Measurements from ENCODE around the gene MYH9.

The MYH9 gene

DNA sequence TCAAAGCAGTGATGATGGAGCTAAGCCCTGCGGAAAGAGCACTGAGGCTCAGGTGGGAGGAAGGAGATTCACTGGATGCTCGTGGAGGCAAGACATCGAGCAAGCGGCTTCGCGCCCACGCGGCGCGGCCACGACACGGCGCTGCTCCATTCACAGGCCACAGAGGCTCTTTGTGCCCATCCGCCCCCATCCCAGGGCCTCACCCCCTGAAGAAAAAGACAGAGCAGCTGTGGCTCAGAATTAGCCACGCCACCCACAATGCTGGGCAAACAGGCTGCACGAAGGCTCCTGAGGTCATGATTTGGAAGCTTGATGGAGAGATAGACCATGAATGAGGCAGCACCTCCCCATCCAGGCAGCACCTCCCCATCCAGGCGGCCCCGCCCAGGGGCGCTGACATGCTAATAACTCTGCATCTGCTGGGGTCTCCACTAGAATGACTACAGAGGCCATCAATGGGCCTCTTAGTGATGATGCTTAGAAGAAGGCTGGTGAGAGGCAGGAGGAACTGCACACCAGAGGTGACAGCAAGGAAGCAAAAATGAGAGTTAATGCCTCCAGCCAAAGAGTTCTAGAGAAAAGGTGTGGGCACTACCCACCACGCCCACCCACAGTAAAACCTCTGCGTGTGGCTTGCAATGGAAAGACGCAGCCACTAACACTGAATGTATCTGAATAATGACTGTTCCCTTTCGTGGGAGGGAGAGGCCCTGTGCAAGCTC is 43.5 kb downstream of the MYH9 start:
- Histone ChIP-seq H3K9me3 (replicated peaks; ENCODE audit: insufficient read depth, low read length) (no peaks in the 10 kb centered on the region), H3K4me1 (ENCODE audit: low read length) (0 out of 2 replicates have a peak, but pooled peaks cover 12% of the 10 kb centered on the region), H3K27me3 (replicated peaks; ENCODE audit: insufficient read depth, low read length) (no peaks in the 10 kb centered on the region), H4K20me1 (ENCODE audit: insufficient read depth, low read length) (peaks cover 68% of the 10 kb centered on the region), H3K9me2 (replicated peaks; ENCODE audit: insufficient read depth, low read length) (no peaks in the 10 kb centered on the region), H3K4me3 (ENCODE audit: low read length) (no peak overlapping the region), H3K36me3 (replicated peaks; ENCODE audit: insufficient read depth, low read length) (peaks cover 35% of the 10 kb centered on the region), H3K27ac (ENCODE audit: low read length) (no peak overlapping the region), H2AFZ (ENCODE audit: low read length) (no peak overlapping the region), H3K79me2 (ENCODE audit: low read length) (peaks cover 97% of the 10 kb centered on the region), H3K4me2 (ENCODE audit: low read depth, low read length) (no peak overlapping the region), H3K9ac (ENCODE audit: low read length) (no peak overlapping the region), H3F3A (ENCODE audit: insufficient read depth, low read length) (peaks cover 8% of the 10 kb centered on the region; the same call in 1 of the 2 replicates)
- no peak for DNase-seq
- TF ChIP-seq, protein P1, sequence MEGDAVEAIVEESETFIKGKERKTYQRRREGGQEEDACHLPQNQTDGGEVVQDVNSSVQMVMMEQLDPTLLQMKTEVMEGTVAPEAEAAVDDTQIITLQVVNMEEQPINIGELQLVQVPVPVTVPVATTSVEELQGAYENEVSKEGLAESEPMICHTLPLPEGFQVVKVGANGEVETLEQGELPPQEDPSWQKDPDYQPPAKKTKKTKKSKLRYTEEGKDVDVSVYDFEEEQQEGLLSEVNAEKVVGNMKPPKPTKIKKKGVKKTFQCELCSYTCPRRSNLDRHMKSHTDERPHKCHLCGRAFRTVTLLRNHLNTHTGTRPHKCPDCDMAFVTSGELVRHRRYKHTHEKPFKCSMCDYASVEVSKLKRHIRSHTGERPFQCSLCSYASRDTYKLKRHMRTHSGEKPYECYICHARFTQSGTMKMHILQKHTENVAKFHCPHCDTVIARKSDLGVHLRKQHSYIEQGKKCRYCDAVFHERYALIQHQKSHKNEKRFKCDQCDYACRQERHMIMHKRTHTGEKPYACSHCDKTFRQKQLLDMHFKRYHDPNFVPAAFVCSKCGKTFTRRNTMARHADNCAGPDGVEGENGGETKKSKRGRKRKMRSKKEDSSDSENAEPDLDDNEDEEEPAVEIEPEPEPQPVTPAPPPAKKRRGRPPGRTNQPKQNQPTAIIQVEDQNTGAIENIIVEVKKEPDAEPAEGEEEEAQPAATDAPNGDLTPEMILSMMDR (IDR thresholded peaks at IDR 0.05; ENCODE audit: low read length) = no peak
- TF ChIP-seq EZH2 (optimal IDR thresholded peaks at IDR 0.05; ENCODE audit: low read depth, low read length) (no peak), EZH2phosphoT487 (IDR thresholded peaks at IDR 0.05; ENCODE audit: low read length) (no peak)

DNA sequence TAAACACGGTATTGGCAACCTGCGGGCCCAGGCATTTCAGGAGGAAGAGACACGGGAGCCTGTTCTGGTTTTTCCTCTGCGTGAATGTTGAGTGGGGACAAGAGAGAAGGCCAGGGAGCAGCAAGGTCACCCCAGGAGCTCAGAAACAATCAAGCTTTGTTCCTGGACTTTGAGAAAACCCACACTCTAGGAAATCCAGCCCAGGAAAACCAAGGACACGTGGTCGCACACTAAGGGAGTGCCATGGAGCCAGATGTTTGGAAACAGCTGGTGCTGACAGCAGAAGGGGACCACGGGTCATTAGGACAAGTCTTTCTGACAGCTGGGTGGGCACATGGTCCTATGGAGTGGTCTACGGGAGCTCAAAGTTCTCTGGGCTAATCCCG is 44.1 kb downstream of the MYH9 start:
- Histone ChIP-seq H3K36me3 (replicated peaks; ENCODE audit: insufficient read depth, low read length) (peaks cover 37% of the 10 kb centered on the region), H3K79me2 (ENCODE audit: low read length) (peaks cover 97% of the 10 kb centered on the region), H3K4me2 (ENCODE audit: low read depth, low read length) (no peak overlapping the region), H4K20me1 (ENCODE audit: insufficient read depth, low read length) (peaks cover 66% of the 10 kb centered on the region), H3K27me3 (replicated peaks; ENCODE audit: insufficient read depth, low read length) (no peaks in the 10 kb centered on the region), H2AFZ (ENCODE audit: low read length) (no peak overlapping the region), H3K4me1 (ENCODE audit: low read length) (peaks cover 17% of the 10 kb centered on the region; the same call in 1 of the 2 replicates), H3K4me3 (ENCODE audit: low read length) (no peak overlapping the region), H3K9me3 (replicated peaks; ENCODE audit: insufficient read depth, low read length) (no peaks in the 10 kb centered on the region), H3F3A (ENCODE audit: insufficient read depth, low read length) (peaks cover 8% of the 10 kb centered on the region; the same call in 1 of the 2 replicates), H3K9ac (ENCODE audit: low read length) (no peak overlapping the region), H3K9me2 (replicated peaks; ENCODE audit: insufficient read depth, low read length) (no peaks in the 10 kb centered on the region), H3K27ac (ENCODE audit: low read length) (no peak overlapping the region)
- TF ChIP-seq, protein P1 (IDR thresholded peaks at IDR 0.05; ENCODE audit: low read length) = no peak
- TF ChIP-seq EZH2phosphoT487 (IDR thresholded peaks at IDR 0.05; ENCODE audit: low read length) = no peak
- TF ChIP-seq EZH2 (optimal IDR thresholded peaks at IDR 0.05; ENCODE audit: low read depth, low read length) = no peak
- DNase-seq = no peak

DNA sequence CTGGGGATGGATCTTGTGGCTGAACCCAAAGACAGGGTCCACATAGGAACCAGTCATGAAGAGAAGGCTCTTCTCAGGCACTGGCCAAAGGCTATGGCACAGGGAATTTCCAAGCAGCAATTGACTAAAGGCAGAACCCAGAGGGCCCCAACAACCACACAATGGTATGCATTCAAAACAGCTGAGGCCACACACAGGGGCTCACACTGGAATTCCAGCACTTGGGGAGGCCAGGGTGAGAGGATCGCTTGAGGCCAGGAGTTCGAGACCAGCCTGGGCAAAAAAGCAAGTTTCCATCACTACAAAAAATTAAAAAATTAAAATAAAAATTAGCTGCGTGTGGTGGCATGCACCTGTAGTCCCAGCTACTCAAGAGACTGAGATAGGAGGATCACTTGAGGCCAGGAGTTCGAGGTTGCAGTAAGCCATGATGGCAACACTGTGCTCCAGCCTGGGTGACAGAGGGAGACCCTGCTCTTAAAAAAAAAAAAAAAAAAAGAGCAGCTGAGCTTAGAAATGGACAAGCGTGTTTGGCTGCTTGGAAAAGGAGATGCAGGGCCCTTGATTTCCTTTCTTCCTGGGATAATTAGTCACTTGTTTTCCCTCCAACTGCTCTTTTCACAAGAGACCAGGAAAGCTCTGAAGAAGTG is 44.6 kb downstream of the MYH9 start:
- Histone ChIP-seq H4K20me1 (ENCODE audit: insufficient read depth, low read length) (peaks cover 63% of the 10 kb centered on the region), H2AFZ (ENCODE audit: low read length) (no peak overlapping the region), H3K27me3 (replicated peaks; ENCODE audit: insufficient read depth, low read length) (no peaks in the 10 kb centered on the region), H3K9me3 (replicated peaks; ENCODE audit: insufficient read depth, low read length) (no peaks in the 10 kb centered on the region), H3K9me2 (replicated peaks; ENCODE audit: insufficient read depth, low read length) (no peaks in the 10 kb centered on the region), H3K4me1 (ENCODE audit: low read length) (peaks cover 19% of the 10 kb centered on the region), H3K36me3 (replicated peaks; ENCODE audit: insufficient read depth, low read length) (peaks cover 37% of the 10 kb centered on the region), H3K9ac (ENCODE audit: low read length) (no peak overlapping the region), H3K4me2 (ENCODE audit: low read depth, low read length) (no peak overlapping the region), H3K79me2 (ENCODE audit: low read length) (peaks cover 98% of the 10 kb centered on the region), H3K4me3 (ENCODE audit: low read length) (no peak overlapping the region), H3F3A (ENCODE audit: insufficient read depth, low read length) (peaks cover 8% of the 10 kb centered on the region; the same call in 1 of the 2 replicates), H3K27ac (ENCODE audit: low read length) (no peak overlapping the region)
- TF ChIP-seq, protein P1 (IDR thresholded peaks at IDR 0.05; ENCODE audit: low read length) = no peak
- no peak for TF ChIP-seq EZH2phosphoT487 (IDR thresholded peaks at IDR 0.05; ENCODE audit: low read length)
- no peak for TF ChIP-seq EZH2 (optimal IDR thresholded peaks at IDR 0.05; ENCODE audit: low read depth, low read length)
- no peak for DNase-seq
